ENCODE data around the gene LDHD.

Gene LDHD

DNA sequence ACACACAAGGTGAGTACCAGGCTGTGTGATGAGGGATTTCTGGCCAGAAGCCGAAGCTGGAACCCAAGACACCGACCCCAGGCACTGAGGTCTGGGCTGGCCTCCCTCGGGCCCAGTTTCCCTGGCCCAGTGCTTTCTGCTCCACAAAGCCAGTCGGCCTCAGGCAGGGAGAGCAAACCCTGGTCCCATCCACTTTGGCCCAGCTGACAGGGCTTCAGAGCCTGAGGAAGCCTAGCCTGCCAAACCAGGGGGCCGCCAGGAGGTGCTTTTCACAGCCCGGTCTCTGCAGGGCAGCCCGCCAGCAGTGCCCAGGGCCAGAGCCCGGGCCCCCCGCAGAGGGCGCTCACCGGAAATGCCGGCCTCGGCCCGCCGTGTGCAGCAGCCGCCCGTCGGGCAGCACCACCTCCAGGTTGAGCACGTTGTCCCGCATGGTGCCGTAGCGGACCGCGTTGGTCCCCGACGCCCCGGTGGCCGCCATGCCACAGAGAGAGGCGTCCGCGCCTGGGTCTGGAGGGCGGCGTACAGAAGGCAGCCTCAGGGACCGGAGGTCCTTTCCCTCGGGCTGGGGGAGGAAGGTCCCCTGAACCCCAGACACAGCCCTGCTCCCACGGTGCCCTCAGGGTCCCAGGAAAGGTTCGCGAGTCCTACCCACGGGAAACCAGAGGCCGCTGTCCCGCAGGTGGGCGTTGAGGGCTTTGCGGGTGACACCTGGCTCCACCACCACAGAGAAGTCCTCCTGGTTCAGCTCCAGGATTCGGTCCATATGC, 2.2 kb downstream of the LDHD start:
- DNase-seq = no peak

DNA sequence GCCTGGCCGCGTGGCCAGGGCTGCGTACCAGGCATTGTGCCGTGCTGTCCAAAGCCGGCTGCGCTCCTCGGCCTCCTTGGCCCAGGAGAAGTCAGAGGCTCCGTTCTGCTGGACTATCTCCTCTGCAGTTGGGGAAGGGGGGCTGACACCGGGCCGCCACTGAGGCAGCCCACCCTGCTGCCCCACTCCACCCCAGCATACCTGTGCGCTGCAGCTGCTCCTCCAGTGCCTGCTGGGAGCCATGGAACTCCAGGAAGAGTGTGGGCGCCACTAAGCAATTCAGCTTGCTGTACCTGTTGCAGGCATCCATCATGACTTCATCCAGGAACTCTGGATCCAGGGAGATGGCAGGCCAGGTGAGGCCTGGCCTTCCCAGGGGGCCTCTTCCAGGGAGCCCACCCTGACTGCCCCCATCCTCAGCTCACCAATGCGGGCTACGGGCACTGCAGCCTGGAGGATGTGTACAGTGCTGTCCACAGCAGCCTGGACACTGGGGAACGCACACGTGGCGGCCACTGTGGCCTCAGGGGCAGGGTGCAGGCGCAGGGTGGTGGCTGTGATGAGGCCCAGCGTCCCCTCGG, 2.9 kb downstream of the LDHD start:
- no peak for DNase-seq

DNA sequence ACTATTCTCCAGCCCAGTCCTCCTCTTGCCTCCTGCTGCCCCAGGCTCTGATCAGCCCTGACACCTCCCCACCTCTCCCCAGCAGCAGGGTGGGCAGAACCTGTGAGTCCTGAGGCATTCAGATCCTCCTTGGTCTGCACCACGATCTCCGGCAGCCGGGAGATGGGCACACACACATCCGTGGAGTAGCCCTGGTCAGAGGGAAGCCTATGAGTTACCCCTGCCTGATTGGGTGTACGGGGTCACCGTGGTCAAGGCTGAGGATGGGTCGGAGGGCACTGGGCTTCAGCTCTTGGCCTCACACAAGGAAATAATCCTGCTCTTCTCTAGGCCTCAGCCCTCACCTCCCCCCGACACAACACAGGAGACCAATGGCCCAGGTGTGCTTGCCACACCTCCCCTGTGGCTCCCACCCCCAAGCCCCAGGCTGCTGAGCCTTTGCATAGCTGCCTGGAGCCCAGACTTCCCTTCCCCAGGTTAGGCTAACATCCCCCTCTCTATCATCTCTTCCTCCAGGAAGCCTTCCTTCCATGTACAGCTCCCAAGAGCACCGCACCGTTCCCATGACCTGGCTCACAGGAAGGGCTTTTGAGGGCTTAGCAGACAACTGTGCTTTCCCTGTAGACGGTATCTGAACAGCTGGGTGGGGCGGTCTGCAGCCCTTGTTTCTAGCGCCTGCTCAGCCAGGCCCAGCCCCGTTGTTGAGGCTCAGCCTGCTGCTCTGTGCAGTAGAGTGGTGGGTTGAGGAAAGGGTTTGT, 3.7 kb downstream of the LDHD start:
- DNase-seq = no peak

DNA sequence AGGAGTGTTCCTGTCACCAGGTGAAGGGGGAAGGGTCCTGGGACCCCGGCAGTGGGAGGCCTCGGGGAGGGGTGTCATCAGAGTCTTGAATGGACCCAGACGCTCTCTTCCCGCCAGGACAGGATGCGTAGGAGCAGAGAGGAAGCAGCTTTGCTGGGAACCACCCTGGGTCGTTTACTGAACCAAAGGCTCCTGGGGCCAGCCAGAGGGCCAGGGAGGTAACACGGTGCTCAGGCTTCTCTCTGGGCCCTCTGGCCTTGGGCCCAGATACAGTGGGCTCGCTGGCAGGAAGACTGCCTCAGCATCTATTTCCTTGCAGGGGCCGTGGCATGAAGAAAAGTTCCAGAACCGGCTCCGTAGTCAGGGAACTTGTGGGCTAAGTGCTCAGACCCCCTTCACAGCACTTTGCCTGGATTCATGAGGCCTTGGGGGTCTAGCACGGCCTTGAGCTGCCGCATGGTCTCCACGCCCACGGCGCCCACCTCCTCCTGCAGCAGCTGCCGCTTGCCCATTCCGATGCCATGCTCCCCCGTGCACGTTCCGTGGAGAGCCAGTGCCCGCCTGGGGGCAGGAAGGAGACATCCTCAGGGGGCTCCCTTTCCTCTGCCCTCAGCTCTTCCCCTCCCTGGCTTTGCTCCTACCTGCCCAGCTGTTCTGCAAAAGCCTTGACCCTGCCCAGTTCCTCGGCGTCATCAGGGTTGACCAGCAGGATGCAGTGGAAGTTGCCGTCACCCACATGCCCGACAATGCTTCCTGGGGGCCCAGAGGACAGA, 4.4 kb downstream of the LDHD start:
- no peak for DNase-seq

DNA sequence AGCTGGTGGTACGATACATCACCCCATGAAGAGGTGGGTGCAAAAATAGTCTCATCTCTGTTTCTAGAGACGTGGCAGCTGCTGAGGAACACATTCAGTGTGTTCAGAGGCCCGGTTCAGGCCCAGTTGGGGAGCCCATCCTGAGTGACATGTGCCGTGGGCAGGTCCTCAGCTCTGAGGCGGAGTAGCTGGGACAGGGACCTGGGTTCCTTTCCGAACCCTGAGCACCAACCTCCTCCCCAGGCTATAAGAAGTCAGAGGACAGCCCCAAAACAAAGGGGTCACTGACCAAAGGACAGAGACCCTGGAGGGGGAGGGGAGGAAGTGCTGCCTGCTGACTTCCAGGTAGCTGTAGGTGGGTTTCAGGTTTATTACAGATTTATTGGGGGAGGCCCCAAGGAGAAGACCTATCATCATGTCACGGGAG, 5.1 kb downstream of the LDHD start:
- DNase-seq = no peak

DNA sequence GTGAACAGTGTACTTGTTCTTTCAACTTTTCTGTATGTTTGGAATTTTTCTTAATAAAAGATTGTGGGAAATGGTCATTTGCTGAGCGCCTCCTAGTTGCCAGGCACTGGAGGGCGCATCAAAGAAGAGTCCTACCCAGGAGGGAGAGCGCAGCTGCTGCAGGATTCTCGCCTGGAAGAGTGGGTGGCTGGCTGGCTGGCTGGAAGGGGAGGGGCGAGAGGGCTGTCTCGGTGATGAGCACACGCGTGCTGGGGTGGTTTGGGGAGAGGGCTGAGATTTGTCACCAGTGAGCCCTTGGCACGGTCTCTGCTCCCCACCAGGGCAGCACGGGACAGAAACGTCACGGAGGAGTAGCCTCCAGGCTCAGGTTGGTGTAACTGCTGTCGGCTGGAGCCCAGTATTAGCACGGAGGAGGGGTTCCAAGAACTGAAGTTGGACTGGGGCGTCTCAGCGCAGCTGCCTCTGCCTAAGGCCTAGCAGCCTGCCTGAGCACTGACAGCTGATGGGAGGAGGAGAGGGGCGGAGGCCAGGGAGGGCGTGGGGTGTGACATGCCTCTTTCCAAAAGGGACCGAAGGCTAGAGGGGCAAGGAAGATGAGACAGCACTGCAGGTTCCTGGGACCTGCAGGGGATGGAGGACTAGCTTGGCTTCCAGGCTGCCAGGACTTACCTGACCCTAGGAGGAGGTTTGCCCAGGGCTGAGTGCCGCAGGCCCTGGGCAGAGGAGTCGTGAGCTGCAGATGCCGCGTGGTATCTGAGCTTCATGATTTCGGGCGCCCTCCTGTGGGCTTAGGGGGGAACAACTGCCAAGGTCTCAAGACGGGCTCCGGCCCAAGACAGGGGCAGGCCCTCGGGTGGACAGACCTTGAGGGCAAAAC, 5.7 kb downstream of the LDHD start:
- peak; percentile 82 for DNase-seq

- DNase-seq = no peak
Measured at GRCh38 chr16:75109732-75110243, 6.8 kb downstream of the LDHD start.

DNA sequence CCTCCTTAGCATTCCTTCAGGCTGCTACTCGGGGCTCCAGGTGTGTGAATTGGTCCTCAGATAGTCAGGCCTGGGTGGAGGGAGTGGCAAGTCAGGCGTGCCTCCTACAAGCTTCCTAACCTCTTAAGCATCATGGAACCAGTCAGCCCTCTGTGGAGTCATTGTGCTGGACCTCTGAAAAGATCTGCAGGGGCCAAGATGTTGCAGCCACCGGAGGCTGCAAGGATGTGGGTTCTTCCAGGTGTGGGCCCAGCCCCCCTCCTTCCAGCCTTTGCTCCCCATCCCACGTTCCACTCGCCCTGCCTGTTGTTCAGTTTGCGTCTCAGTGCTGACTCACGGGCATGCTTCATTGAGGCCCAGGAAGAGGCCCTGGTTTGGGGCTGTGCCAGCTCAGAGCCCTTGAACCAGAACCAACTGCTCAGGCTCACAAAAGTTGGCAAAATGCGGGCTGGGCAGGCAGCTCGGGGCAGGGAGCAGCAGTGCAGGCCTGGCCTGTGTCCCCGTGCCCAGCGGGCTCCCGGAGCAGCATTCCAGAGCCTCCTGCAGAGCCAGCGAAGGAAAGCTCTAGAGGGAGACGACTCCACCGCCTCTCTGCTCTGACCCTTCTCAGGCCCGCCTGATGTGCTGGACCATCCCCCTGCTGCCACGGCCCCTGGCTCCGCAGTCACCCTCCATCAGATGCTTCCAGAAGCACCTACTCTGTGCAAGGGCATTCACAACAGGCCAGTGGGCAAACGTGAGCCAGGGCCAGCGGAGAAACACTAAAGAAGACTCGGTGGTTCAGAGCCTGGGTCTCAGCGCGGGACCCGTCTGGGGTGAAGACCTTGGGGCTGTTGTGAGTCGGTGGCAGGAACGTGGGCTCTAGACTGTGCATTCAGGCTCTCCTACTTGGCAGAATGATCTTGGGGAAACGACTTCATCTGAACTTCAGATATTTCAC, 7.5 kb downstream of the LDHD start:
- peak; percentile 91 for DNase-seq

DNA sequence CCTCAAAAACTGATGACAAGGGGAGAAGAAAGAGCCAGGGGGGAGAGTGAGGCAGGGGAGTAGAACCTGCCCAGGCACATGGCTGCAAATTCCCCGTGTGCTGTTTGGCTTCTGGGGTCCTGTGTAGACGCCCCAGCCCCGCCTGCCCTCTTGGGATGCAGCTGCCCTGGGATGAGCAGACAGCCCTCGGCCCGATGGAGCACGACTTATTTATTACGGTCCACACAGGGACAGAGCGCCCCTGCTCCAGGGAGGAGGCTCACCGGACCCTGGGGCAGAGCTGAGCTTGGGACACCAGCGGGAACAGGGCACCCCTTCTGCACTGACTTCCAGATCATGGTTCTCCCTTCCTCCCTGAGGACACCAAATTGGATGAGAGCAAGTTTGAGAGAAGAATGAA, 9.1 kb downstream of the LDHD start:
- no peak for DNase-seq

- DNase-seq = no peak
Measured at GRCh38 chr16:75106351-75107274, 10.0 kb downstream of the LDHD start.

DNA sequence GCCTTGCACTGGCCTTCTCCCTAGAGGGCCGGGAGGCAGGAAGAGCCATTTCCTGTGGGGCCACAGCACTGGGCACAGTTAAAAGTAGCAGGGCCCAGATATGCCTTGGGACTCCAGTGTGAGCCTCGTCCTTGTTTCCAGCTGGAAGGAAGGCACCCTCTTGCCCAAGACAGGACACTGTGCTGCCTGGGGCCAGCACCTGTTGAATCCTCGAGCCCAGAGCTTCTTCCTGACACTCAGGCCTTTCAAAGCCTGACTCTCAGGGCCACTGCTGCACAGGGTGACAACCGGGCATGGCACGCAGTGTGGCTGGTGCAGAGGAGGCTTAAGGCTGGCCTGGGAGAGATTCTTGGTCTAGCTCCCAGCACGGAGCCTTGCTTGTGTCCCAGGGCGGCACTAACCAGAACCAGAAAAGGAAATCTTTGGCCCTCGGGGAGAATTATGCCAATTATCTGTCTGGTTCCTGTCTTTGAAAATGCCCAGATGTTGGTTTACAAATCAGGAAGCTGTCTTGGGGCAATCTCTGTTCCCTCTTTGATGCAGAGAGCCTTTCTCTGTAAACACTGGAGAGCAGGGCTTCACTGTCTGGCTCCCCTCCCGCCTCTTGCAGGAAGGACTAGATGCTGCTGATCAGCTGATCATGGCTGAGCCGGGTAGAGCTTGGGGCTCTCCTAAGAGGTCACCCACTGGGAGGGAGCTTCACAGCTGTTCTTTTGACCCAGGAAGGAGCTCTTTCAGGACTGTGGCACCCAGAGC, 11.1 kb downstream of the LDHD start:
- no peak for DNase-seq

GRCh38 chr16:75104836-75105235, 11.7 kb downstream of the LDHD start:
- DNase-seq = no peak

GRCh38 chr16:75103994-75104393, 12.6 kb downstream of the LDHD start:
- no peak for DNase-seq

- no peak for DNase-seq
Measured at GRCh38 chr16:75102595-75102994, 14.0 kb downstream of the LDHD start.

- DNase-seq = no peak
Measured at GRCh38 chr16:75101635-75102034, 14.9 kb downstream of the LDHD start.

DNA sequence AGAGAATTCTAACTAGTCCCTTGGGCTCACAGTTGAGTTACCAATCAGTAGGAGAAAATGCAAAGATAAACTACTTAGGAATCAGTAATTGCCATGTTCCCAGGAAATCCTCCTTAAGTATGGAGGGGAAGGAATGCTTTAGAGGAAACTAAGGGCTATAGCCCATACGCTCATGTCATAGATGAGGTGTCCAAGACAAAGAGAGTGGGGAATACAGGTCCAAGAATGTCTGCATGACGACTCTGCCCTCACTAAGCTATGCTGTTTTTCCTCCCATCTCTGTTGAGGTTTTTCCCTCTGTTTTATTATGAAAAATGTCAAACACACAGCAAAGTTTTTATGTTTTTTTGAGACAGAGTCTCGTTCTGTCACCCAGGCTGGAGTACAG, 16.0 kb downstream of the LDHD start:
- no peak for DNase-seq

DNA sequence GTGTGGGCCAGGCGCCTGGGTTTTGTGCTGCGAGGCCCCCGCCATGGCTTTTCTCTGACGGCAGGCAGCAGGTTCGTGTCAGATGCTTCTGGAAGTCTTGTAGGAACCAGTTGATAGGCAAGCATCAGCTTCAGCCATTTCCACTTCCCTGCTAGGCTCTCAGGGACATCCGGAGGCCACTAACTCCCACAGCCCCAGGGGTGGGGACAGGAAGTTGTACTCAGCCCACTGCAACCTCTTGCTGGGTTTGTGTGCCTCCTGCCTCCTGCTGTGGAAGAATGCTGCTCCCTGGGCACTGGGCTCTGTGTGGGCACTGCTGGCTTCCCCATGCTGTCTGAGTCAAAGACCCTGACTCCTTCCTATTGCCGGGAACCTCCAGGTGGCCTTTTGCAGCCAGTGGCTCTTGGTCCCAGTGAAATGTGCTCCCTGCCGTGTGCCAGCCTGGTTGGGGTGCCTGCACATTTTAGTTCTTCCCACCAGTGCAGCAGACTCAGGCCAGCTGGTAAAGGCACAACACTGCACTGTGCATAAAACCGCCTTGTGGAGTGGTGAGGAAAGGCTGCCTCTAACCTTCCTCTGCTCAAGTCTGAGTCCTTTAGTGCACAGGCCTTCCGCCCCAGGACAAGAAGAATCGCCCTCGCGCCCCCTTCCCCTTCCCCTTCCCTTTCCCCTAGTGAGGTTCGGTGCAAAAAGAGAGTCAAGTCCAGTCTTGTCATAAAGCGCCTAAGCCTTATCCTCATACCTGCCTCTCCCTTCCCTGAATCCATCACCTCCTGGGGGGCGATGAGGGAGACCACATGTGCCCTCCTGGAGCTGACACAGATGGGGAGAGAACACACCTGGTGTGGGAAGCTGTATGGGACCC, 16.6 kb downstream of the LDHD start:
- no peak for DNase-seq
